Kidney glomerular epithelial cell (primary cell): ENCODE results near the gene STARD3NL.
A peak's percentile ranks its signal among the peaks of the same experiment; 100 is the strongest.
"Not testable (repeated sequence)": the region's sequence is repeated elsewhere in the genome, so short reads cannot be mapped to it uniquely, and the experiment has no call there.

ENCODE experiments used
- DNase-seq: peaks from one replicate; lab custom pipeline; 2025; lab: John Stamatoyannopoulos, UW

Gene STARD3NL, protein sequence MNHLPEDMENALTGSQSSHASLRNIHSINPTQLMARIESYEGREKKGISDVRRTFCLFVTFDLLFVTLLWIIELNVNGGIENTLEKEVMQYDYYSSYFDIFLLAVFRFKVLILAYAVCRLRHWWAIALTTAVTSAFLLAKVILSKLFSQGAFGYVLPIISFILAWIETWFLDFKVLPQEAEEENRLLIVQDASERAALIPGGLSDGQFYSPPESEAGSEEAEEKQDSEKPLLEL

DNA sequence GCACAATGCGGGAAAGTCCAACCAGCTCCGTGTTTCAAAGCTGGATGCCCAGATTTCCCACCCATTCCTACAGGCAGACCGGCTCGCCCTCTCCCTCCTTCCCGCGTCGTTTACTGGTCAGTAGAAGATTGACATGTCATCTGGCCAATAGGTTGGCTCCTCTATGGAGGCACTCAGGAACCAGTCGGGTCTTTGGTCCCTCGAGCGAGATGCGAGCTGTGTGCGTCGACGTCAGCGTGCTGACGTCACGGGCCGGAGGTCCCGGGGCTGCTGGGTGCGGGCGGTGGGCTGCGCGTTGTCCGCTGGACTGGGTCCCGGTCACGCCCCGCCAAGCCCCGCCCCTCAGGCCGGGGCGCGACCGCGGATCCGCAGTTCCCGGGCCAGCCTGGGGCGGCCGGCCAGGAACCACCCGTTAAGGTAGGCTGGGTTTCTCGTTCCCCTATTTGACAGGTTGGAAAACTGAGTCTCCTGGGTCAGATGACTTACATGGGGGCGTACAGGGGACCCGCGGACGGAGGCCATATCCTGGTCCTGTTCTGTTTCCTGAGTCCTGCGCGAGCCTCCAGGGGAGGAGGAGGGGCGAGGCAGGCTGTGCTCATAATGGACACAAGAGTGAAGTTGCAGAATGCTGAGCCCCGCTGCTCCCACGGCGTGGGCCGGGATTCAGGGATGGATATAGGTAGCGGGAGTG lies at the start of gene STARD3NL:
STARD3NL (plus strand) TSS at position 242 of the 691 bp plus-strand sequence. CDS start 29,260 bp downstream, outside the sequence.
- peak; percentile 99 for DNase-seq

GRCh38 chr7:38129162-38129561 lies 48.9 kb upstream of the STARD3NL start:
- no peak for DNase-seq

DNA sequence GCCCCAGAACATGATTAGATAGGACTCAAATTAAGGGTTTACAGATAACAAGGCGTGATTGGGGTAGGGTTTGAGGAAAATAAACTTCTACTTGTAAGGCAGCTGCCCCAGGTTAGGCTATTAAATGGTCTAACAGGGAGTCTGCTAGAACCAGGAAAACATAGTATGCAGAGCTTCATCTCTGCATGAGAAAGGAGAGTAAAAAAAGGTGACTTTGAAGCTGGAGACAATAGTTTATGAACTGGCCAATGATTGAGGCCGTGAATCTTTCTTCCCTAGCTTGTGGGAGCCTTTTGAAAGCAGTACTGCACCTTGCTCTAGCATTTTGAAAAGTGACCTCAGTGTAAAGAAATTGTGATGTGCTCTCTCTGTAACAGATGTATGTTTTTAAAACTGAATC lies 48.5 kb upstream of the STARD3NL start:
- DNase-seq: no peak

GRCh38 chr7:38138171-38138570 lies 39.9 kb upstream of the STARD3NL start:
- no peak for DNase-seq

GRCh38 chr7:38141187-38141586 lies 36.9 kb upstream of the STARD3NL start:
- no peak for DNase-seq

DNA sequence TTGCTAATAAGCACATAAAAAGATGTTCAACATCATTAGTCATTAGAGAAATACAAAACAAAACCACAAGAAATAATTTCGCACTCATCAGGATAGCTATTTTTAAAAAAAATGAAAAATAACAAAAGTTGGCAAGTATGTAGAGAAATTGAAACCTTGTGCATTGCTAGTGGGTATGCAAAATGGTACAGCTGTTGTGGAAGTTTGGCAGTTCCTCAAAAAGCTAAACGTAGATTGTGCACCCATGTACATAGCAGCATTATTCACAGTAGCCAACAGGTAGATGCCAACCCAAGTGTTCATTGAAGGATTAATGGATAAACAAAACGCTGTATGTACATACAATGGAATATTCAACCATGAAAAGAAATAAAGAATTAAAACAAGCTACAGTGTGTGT lies 35.3 kb upstream of the STARD3NL start:
- DNase-seq: no peak

GRCh38 chr7:38147005-38147404 lies 31.0 kb upstream of the STARD3NL start:
- no peak for DNase-seq

- no peak for DNase-seq
These were observed 26.5 kb upstream of the STARD3NL start for GRCh38 chr7:38151556-38151955.

DNA sequence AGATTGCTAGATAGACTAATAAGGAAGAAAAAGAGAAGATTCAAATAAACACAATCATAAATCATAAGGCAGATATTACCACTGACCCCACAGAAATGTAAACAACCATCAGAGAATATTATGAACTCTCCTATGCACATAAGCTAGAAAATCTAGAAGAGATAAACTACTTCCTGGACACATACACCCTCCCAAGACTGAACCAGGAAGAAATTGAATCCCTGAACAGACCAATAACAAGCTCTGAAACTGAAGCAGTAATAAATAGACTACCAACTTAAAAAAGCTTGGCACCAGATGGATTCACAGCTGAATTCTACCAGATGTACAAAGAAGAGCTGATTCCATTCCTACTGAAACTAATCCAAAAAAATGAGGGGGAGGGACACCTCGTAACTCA lies 24.5 kb upstream of the STARD3NL start:
- DNase-seq: no peak

DNA sequence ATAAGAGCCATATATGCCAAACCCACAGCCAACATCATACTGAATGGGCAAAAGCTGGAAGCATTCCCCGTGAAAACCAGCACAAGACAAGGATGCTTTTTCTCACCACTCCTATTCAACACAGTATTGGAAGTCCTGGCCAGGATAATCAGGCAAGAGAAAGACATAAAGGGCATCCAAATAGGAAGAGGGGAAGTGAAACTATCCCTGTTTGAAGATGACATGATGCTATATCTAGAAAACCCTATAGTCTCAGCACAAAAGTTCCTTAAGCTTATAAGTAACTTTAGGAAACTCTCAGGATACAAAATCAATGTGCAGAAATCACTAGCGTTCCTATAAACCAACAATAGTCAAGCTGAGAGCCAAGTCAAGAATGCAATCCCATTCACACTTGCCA lies 23.8 kb upstream of the STARD3NL start:
- no peak for DNase-seq

DNA sequence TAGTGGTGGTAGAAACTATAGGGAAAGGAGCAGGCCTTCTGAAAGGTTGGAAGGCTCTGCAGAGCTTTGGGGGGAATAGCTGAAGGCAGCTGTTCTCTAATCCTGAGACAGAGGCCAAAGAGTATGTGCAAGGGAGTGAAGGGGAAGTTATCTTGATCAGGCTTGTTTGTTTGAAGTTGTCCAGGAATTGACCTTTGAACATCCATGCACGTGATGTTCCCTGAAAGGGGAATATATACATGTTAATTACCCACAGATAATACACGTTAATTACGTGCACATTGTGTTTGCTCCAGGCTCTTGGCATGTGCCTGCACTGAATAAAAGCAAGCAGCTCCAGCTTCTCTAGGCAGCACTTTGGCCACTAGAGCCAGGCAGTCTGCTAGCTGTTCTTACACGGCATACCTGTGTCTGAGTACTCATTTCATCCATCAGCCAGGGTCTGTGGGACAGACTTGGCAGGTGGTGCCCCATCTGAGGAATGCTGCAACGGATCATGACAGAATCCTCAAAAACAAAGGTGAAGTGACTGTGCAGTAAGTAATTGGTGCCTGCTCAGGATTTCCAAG lies 18.0 kb upstream of the STARD3NL start:
- no peak for DNase-seq

DNA sequence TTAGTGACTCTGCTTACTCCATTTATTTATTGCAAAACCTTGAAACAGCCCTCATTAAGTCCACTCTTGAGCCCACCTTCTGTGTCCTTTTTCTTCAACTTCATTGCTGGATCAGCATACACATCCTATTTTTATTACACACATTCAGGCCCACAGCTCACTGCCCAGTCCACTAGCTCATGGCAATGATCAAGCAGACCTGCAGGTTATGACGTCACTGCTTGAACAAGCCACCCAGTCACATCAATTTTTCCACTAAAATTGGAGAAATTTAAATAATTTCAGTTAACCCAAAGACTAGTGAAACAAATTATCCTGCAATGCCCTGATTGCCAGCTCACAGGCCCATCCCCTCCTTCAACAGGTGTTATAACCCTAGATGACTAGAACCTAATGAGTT lies 16.0 kb upstream of the STARD3NL start:
- no peak for DNase-seq

- no peak for DNase-seq
These were observed 14.4 kb upstream of the STARD3NL start for GRCh38 chr7:38163671-38164070.

DNA sequence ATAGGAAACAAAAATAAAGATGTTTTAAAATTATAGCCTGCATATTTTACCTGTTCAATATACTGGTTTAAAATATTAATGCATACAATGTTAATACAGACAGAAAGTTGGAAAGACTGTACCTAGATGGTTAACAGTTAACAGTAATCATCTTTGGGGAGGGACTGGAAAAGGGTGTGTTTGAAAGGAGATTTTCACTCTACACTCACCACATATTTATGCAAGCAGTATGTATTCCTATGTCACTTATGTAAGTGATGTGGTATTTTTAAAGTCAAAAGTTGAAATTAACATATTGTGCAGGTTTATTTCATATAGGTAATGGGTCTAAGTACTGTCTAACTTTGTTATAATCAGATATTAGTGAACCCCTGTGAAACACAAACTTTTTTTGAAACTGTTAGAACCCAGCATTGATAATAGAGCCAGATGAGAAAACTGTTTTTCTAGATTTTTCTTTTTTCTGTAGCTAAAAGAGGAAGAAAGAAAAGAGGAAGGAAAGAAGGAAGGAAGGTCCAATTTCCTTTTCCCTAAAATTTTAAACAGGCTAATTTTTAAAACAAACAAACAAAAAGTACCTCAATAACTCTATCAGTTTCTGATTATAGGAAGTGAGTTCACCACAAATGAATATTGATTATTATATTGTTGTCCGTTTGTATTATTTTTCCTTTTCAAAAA lies 9.0 kb upstream of the STARD3NL start:
- DNase-seq: no peak

DNA sequence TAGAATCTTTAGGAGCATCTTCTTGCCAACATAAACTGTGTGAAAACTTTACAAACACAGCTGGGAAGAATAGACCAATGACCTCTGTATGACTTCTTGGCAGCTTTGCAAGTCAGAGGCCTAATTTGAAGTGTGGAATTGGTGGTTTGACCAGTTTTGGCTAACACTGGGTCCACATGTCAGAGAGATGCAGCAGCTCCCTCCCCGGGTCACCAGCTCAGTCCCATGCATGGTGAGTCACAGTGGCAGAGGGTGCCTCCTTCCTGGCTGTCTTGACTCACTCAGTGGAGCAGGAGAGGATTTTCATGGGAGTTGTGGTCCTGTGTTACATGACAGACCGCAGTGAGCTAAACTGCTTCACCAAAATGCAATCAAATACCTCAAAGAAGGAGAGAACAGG lies 8.2 kb upstream of the STARD3NL start:
- DNase-seq: no peak

DNA sequence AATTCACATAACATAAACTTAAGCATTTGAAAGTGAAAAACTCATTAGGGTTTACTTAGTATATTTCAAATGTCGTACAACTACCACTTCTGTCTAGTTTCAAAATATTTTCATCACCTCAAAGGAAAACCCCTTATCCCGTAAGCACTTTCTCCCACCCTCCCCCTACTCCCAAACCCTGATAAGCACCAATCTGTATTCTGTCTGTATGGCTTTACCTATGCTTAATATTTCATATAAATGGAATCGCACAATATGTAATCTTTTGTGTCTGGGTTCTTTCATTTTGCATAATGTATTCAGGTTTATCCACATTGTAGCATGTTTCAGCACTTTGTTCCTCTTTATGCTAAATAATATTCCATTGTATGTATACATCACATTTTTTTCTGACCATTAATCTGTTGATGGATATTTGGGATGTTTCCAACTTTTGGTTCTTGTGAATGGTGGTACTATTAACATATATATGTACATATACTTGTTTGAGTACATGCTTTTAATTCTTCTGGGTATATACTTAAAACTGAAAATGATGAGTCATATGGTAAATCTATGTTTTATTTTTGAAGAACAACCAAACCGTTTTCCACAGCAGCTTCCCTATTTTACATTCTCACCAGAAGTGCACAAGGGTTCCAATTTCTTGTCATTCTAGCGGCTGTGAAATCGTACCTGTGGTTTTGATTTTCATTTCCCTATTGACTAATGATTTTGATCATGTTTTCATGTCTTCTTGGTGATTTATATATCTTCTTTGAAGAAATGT lies 6.2 kb upstream of the STARD3NL start:
- DNase-seq: no peak

- not testable (repeated sequence) for DNase-seq
These were observed 2.5 kb upstream of the STARD3NL start for GRCh38 chr7:38175547-38175946.

- DNase-seq: no peak
These were observed 433 bp upstream of the STARD3NL start for GRCh38 chr7:38177621-38178003.

DNA sequence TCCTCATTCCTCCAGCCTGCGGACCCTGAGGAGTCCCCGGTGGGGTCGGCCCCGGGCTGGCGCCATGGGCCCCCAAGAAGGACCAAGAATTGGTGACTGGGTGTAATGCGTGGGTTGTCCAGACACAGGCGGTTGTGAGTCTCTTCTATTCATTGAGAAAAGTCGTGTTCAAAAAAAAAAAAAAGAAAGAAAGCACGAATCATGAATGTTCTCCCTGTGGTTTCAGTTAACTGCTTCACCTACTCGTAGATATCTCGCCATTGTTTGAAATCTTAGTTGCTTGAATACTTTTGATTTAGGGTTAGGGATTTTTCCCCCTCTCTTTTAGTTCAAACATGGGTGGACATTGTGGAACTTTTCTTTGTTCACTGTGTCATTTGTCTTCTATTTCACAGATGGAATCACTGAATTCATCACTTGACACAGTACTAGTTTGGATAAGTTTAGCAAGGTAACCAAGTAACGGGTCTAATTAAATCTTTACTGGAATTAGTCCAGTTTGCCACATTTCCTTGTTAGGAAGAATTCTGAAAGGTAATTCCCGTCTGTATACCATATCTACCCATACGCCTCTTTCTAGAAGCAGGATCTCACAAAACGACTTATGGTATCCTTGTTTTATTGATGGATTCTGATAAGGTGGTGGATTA lies 775 bp downstream of the STARD3NL start:
- peak; percentile 54 for DNase-seq

DNA sequence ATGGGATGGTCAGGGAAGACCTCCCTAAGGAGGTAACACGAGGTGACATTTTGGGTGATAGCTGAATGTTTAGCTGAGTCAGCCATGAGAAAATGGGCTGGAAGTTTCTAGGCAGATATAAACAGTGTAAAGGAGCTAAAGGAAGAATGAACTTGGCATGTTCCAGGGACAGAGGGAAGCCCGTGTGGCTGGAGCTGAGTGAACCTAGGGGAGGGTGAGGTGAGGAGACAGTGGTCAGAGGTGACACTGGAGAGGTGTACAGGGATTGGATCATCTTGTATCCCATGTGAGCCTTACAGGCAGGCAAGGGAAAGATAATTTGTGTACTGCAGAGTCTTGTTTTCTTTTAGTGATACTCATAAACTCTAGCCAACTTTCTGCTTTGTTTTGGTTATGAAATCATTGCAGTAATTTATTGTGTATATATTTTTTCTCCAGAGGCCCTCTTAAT lies 1.8 kb downstream of the STARD3NL start:
- DNase-seq: no peak

DNA sequence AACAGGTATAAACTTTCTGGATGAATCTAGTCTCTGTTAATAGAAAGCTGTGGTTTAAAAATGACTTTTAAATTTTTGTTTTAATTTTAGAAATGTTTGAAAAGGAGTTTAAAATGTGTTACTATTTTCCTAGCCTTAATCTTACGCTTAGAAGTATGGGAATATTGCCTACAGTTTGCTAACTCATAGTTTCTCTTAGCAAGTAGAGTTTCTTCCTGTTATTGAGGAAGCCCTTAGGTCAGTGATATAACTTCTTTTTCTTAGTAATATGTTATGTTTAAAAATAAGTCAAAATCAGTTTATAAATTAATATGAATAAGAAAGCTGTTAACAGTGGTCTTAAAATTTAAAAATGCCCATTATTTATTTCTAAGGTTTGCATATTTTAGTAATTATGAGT lies 3.1 kb downstream of the STARD3NL start:
- no peak for DNase-seq

GRCh38 chr7:38182450-38182849 lies 4.4 kb downstream of the STARD3NL start:
- DNase-seq: no peak
